NCI-H524 (cell line): Measurements from ENCODE around the gene CLECL1.
"Not testable (repeated sequence)": the region's sequence is repeated elsewhere in the genome, so short reads cannot be mapped to it uniquely, and the experiment has no call there.

Source experiments
- DNase-seq, 2 experiments: peaks; one replicate each; lab custom pipeline; 2025; lab: John Stamatoyannopoulos, UW

The CLECL1 gene

DNA sequence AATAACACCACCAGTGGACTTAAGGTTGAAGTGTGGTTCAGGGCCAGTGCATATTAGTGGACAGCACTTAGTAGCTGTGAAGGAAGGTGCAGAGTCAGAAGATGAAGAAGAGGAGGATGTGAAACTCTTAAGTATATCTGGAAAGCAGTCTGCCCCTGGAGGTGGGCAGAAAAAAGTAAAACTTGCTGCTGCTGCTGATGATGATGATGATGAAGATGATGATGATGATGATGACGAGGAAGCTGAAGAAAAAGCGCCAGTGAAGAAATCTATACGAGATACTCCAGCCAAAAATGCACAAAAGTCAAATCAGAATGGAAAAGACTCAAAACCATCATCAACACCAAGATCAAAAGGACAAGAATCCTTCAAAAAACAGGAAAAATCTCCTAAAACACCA lies 37.2 kb downstream of the CLECL1 start:
- DNase-seq: not testable (repeated sequence)

DNA sequence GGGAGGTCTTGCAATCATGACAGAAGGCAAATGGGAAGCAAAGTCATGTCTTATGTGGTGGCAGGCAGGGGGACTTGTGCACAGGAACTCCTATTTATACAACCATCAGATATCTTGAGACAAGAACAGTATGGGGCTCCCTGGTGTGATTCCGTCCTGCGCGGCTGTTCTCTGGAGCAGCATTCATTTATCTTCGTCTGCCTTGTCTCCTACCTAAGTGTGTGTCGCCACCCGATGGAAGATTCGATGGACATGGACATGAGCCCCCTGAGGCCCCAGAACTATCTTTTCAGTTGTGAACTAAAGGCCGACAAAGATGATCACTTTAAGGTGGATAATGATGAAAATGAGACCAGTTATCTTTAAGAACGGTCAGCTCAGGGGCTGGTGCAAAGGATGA lies 37.7 kb downstream of the CLECL1 start:
- DNase-seq: not testable (repeated sequence)

DNA sequence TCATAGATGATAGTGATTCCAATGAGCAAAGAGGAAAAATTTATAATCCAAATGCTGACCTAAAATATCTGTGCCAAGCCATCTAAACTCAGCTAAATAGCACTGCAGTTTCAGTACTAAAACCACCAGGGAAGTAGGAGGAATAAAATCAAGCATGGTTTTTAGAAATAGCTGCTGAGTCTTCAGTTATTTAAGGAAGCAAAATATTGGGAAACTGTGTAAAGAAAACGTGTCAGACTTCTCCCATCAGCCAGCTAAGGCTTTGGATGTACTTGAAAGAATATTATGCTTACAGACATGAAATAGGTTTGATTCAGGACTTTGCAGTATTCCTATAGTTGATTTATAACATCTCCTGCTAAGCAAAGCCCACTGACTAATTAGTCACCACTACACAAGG lies 38.7 kb downstream of the CLECL1 start:
- no peak for DNase-seq

DNA sequence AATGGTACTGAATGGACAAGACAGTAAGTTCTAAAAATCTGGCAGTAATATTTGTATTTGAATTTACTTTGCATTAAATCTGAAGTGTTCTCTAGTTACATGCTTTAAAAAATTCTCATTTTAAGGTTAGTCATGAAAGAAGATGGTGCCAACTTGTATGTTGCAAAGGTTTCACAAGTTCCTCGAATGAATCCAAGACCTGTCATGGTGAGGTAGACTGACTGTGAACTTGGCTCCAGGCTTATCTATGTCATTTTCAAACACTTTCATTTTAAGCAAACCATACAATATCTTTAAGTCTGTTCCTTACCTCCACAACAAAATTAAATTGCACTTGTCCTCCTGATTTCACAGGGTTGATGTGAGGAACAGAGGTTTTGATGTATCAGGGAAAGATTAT lies 40.0 kb downstream of the CLECL1 start:
- no peak for DNase-seq

DNA sequence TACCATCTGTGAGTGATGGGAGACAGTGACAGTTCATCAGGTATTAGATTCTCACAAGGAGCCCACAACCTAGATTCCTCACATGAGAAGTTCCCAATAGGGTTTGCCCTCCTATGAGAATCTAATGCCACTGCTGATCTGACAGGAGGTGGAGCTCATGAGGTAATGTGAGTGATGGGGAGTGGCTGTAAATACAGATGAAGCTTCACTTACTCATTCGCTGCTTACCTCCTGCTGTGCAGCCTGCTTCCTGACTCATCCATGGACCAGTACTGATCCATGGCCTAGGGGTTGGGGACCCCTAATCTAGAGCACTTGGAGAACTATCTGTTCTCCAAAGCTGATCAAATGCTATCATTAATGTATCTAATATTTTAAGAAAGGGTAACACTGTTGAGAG lies 45.7 kb downstream of the CLECL1 start:
- DNase-seq: no peak

DNA sequence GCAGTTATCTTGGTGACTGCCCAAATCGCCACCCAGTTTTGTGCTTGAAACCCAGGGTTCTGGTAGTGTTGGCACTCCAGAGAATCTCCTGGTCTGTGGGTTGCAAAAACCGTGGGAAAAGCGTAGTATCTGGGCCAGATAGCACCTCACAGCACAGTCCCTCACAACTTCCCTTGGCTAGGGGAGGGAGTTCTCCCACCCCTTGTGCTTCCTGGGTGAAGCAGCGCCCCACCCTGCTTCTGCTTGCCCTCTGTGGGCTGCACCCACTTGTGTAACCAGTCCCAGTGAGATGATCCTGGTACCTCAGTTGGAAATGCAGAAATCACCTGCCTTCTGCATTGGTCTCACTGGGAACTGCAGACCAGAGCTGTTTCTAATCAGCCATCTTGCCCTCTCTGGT lies 47.0 kb downstream of the CLECL1 start:
- DNase-seq: no peak

DNA sequence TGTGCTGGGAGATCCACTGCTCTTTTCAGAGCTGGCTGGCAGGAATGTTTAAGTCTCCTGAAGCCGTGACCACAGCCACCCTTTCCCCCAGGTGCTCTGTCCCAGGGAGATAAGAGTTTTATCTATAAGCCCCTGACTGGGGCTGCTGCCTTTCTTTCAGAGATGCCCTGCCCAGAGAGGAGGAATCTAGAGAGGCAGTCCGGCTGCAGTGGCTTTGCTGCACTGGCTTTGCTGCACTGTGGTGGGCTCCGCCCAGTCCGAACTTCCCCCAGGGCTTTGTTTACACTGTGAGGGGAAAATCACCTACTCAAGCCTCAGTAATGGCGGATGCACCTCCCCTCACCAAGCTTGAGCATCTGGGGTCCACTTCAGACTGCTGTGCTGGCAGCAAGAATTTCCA lies 47.5 kb downstream of the CLECL1 start:
- DNase-seq: not testable (repeated sequence)

DNA sequence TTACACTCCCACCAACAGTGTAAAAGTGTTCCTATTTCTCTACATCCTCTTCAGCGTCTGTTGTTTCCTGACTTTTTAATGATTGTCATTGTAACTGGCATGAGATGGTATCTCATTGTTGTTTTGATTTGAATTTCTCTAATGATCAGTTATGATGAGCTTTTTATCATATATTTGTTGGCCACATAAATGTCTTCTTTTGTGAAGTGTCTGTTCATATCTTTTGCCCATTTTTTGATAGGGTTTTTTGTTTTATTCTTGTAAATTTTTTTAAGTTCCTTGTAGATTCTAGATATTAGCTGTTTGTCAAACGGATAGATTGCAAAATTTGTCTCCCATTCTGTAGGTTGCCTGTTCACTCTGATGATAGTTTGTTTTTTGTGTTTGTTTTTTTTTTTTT lies 49.9 kb downstream of the CLECL1 start:
- DNase-seq: not testable (repeated sequence)

DNA sequence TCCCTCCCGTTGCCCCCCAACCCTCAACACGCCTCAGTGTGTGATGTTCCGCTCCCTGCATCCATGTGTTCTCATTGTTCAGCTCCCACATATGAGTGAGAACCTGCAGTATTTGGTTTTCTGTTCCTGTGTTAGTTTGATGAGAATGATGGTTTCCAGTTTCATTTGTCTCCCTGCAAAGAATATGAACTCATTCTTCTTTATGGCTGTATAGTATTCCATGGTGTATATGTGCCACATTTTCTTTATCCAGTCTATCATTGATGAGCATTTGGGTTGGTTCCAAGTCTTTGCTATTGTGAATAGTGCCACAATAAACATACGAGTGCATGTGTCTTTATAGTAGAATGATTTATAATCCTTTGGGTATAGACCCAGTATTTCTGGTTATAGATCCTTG lies 50.4 kb downstream of the CLECL1 start:
- not testable (repeated sequence) for DNase-seq

DNA sequence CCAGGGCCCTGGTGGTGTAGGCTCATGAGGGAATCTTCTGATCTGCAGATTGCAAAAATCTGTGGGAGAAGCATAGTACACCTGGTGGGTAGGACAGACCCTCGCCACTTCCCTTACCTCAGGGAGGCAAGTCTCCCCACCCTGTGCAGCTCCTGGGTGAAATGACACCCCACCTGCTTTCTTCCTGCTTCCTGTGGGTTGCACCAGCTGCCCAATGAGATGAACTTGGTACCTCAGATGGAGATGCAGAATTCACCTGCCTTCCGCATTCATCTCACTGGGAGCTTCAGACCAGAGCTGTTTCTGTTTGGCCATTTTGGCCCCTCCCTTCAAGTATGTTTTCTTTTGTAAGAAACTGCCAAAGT lies 58.7 kb downstream of the CLECL1 start:
- no peak for DNase-seq

DNA sequence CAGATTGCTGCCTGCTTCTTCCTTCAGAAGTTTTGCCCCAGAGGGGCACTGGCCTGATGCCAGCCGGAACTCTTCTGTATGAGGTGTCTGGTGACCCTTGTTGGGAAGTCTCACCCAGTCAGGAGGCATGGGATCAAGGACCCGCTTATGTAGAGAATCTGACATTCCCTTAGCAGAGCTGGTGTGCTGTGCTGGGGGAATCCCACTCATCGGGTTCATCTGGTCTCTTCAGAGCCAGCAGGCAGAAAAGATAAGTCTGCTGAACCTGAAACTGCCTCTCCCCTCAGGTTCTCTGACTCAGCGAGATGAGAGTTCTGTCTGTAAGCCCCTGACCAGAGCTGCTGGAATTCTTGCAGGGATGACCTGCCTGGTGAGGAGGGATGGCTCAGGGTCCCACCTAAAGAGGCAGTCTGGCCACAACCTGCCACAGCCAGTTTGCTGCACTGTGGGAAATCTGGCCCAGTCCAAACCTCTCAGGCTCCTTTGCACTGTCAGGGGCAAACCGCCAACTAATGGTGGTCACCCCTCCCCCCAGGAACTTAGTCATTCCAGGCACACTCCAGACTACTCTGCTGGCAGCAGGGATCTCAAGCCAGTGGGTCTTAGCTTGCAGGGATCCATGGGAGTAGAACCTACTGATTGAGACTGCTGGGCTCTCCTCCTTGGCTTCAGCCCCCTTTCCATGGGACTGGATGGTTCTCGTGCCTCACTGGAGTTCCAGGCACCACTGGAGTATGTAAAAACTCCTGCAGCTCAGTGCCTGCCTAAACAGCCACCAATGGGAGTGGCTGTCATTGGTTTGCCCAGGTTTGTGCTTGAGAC lies 59.3 kb downstream of the CLECL1 start:
- DNase-seq: no peak
